H1 (cell line): ENCODE data around the gene ABLIM1. TPM values are rescaled to one million over a fixed set of nuclear protein-coding genes. Genes with fewer than 3 reads are reported as not detected.

Experiments
- KDM5A ChIP-seq: fragments of 200-600 bp; IDR thresholded peaks from 2 replicates; pipeline ENCODE4 v1.7.1; 2012; ENCODE audit warnings: mild to moderate bottlenecking, low read length, inconsistent platforms, mixed read lengths
- polyA plus RNA-seq, 7 experiments: library from polyadenylated mRNA; depleted of rRNA in 3 of 7; stranded (reverse) in 5 of 7; unstranded in 2 of 7; fragments of >200 nt in 5 of 7; fragments of 200-250 nt in 2 of 7; gene quantifications; 1 replicate in 5 of 7; 2 replicates in 1 of 7; 4 replicates in 1 of 7; pipeline versions ENCODE4 v1.2.1 to v1.2.3, GENCODE V29; 2011 to 2013; ENCODE audit warnings: missing spikeins in 2 of 7, mixed read lengths in 2 of 7
- total RNA-seq: library from RNA; stranded (reverse); fragmentation: NEBNext Ultra II Directional; extraction: Animal tissue kit (Norgen Biotek cat#: 25700); gene quantifications from 2 replicates; pipeline ENCODE4 v1.2.1, GENCODE V29; 2021

ABLIM1 gene
- total and polyA plus RNA-seq, 2 of the 8 experiments (the other 6 are each of a cell fraction or from before 2014, with no cell fraction given): 51.2 to 51.7 TPM

- TF ChIP-seq KDM5A: no peak
Observed at GRCh38 chr10:114499116-114499515, 159.0 kb downstream of the ABLIM1 start (continued).
